Rectal smooth muscle tissue (tissue), 1 donor: ENCODE measurements around the gene MACROD2.

ENCODE experiments used
- H3K27ac ChIP-seq: one replicate; pipeline ENCODE4 v1.7.0; 2013; ENCODE audit warnings: low read depth, low read length, inconsistent platforms
- H3K27me3 ChIP-seq: one replicate; pipeline ENCODE4 v1.7.0; 2013; ENCODE audit warnings: low read length; ENCODE audit not compliant: control insufficient read depth, insufficient read depth
- H3K36me3 ChIP-seq: one replicate; pipeline ENCODE4 v1.7.0; 2013; ENCODE audit warnings: low read length; ENCODE audit not compliant: control insufficient read depth, insufficient read depth
- H3K4me1 ChIP-seq: one replicate; pipeline ENCODE4 v1.7.0; 2013; ENCODE audit warnings: low read length; ENCODE audit not compliant: control insufficient read depth, insufficient read depth
- H3K4me3 ChIP-seq: one replicate; pipeline ENCODE4 v1.7.0; 2013; ENCODE audit warnings: low read length
- H3K9ac ChIP-seq: one replicate; pipeline ENCODE4 v1.7.0; 2013; ENCODE audit warnings: low read length

MACROD2 gene

DNA sequence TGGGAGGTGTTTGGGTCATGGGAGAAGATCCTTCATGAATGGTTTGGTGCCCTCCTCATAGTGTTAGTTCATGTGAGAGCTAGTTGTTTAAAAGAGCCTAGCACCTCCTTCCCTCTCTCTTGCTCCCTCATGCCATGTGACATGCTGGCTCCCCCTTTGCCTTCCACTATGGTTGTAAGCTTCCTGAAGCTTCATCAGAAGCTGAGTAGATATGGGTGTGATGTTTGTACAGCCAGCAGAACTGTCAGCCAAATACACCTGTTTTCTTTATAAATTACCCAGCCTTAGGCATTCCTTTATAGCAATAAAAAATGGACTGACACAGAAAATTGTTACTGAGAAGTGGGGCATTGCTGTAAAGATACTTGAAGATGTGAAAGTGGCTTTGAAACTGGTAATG is 1073.2 kb downstream of the MACROD2 start:
- H3K27me3 ChIP-seq: no peaks in the 10 kb centered on the region
- H3K9ac ChIP-seq: no peak overlapping the region
- no peak overlapping the region for H3K27ac ChIP-seq
- H3K4me1 ChIP-seq: no peaks in the 10 kb centered on the region
- H3K36me3 ChIP-seq: no peaks in the 10 kb centered on the region
- no peak overlapping the region for H3K4me3 ChIP-seq

DNA sequence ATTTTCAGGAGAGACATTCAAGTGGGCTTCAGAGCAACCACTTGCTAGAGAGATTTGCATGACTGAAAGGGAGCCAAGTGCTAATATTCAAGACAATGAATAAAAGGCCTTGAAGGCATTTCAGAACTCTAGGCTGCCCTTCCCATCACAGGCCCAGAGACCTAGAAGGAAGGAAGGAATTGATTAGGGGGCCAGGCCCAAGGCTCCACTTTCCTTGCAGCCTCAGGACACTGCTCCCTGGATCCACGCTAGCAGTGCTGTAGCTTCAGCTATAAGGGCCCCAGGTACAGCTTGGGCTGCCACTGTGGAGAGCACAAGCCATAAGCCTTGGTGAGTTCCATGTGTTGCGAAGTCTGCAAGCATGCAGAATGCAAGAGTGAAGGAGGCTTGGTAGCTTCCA is 1074.0 kb downstream of the MACROD2 start:
- Histone ChIP-seq H3K27ac (no peak overlapping the region), H3K27me3 (no peaks in the 10 kb centered on the region), H3K4me1 (no peaks in the 10 kb centered on the region), H3K4me3 (no peak overlapping the region), H3K36me3 (no peaks in the 10 kb centered on the region), H3K9ac (no peak overlapping the region)

DNA sequence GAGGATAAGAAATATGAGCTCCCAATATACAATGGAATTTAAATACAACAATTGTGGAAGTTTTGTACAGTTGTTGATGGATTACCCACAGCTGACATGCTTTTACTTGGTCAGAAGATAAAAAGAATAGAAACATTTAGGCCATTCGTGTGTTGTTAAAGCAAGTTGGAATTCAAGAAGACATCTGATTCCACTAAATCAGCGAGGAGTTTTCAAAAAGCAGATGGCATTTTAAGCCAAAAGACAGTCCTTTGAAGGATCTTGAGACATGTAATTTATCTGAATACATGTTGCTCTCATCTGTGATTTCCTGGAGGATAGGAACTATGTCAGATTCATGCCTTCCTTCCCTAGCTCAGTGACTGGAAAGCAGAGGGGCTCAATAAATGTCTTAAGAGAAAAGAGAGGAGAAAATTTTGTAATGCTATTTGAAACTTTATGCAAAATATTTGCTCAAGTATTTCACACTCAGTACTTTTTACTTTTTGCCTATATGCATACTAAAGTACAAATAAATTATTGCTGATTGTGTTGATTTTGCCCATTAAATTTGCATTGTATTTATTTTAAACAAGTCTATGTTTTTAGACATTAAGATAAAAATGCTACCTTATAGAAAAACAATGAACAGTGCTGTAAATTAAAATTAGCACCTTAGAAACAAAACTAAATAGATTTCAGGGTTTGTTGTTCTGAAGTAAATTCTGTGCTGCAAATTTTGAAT is 1075.9 kb downstream of the MACROD2 start:
- Histone ChIP-seq H3K9ac (no peak overlapping the region), H3K36me3 (no peaks in the 10 kb centered on the region), H3K4me1 (no peaks in the 10 kb centered on the region), H3K27ac (no peak overlapping the region), H3K4me3 (no peak overlapping the region), H3K27me3 (no peaks in the 10 kb centered on the region)

DNA sequence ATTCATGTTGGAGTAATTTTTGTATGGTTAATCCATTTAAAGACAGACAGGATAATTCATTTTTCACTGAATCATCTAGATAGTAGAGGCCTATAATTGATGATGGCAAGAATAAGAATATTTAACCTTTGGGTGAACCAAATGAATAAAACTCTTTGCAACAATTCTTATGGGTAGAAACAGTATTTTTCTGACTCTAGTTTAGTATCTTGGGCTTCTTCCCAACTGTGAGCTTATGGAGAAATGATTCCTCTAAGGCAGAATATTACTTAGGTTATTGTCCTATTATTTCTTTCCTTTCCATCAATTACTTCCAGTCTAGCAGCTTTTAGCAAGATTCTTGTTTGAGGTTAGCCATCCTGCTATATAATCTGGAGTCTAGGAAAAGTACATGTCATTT is 1077.0 kb downstream of the MACROD2 start:
- H3K9ac ChIP-seq: no peak overlapping the region
- no peaks in the 10 kb centered on the region for H3K4me1 ChIP-seq
- H3K27me3 ChIP-seq: no peaks in the 10 kb centered on the region
- H3K36me3 ChIP-seq: no peaks in the 10 kb centered on the region
- H3K27ac ChIP-seq: no peak overlapping the region
- no peak overlapping the region for H3K4me3 ChIP-seq

DNA sequence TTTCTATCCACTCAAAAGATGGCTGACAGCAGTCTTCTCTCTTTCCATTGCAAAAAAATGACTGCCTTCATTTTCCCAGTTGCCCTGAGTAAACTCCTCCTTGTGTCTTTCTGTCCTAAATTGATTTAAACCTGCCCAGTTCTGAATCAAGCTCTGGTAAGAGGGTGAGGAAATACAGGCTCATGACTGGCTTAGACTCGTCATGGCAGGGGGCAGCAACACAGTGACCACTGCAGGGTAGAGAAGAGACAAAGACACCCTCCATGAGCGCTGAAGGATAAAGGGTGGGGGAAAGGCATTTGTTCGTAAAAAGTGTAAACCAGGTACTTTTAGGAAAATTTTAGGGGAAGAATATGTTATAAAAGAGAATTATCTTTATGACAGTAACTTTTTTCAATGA is 1080.3 kb downstream of the MACROD2 start:
- no peak overlapping the region for H3K4me3 ChIP-seq

DNA sequence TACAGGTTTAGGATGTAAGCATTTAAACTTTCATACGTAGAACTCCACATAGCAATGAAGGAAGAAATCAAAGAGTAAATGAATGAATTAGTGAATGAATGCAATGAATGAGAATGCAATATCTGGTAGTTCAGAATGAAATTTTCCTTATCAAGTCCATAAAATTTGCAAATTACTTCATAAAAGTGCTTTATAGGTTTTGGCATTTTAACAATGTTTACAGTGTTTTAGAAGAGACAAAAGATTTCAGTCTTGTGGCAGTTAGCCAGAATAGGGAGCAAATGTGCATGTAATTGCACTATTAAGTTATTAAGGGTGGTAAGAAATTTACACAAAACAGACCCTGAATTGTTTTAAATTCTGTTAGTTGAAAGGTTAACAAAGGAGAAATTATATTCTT is 1081.5 kb downstream of the MACROD2 start:
- Histone ChIP-seq H3K27me3 (no peaks in the 10 kb centered on the region), H3K9ac (no peak overlapping the region), H3K4me1 (no peaks in the 10 kb centered on the region), H3K27ac (no peak overlapping the region), H3K4me3 (no peak overlapping the region), H3K36me3 (no peaks in the 10 kb centered on the region)

More for the DNA sequence above, 1080.3 kb downstream of the MACROD2 start:
- Histone ChIP-seq H3K9ac (no peak overlapping the region), H3K36me3 (no peaks in the 10 kb centered on the region), H3K27me3 (no peaks in the 10 kb centered on the region), H3K27ac (no peak overlapping the region), H3K4me1 (no peaks in the 10 kb centered on the region)

DNA sequence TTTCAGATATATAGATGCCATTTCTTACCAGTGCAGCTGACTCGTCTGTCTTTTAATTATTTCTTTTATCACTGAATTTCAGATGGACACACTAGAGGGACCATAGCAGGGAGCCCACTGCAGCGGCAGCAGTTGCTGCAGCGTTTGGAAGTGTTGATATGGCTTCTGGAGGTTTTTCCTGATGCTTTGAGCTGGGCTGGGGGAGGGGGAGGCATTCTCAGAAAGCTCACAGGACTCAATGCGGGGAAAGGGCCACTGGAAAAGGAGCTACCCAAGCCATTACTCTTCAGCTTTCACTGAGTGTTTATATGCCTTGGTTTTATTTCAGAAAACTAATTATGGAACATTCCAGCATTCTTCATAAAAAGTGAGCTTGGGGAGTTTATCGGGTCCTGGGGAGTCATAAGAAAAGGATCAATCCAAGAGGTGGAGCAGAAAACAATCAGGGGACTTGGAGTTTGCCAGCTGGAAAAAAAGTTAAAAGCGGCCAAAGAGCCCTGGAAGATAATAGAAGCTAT is 1082.5 kb downstream of the MACROD2 start:
- no peaks in the 10 kb centered on the region for H3K36me3 ChIP-seq
- H3K27ac ChIP-seq: no peak overlapping the region
- H3K4me3 ChIP-seq: no peak overlapping the region
- H3K9ac ChIP-seq: no peak overlapping the region
- H3K27me3 ChIP-seq: no peaks in the 10 kb centered on the region
- no peaks in the 10 kb centered on the region for H3K4me1 ChIP-seq

DNA sequence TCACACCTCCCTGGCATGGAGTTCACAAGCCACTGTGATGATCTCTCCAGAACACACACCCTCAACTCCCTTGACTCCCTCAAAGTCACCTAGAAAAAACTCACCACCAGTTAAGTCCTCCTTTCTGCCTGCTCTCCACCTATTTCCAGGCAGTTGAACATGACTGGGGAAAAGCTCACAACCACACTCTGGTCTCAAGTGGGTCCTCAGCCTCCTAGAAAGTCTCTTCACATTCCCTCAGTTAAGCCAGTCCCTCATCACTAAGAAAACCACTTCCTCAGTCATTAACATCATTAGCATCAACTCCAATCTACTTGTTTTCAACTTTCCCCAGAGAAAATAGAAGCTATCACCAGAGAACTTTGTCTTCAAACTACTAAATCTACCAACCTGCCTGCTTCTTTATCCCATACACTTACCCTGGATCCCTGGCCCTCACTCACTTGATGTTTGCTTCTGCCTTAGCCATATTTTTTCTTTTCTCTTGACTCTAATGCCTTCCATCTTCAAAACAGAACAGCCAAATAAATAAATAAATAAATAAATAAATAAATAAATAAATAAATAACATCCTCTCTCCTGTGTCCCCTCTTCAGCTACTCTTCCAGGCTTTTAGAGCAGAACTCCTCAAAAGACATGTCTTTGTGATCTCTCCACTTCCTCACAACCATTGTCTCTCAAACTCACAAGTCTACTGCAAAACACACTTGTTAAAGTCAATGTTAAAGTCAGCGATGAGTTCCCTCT is 1084.5 kb downstream of the MACROD2 start:
- Histone ChIP-seq H3K4me3 (no peak overlapping the region), H3K4me1 (no peaks in the 10 kb centered on the region), H3K9ac (no peak overlapping the region), H3K27me3 (no peaks in the 10 kb centered on the region), H3K27ac (no peak overlapping the region), H3K36me3 (no peaks in the 10 kb centered on the region)

DNA sequence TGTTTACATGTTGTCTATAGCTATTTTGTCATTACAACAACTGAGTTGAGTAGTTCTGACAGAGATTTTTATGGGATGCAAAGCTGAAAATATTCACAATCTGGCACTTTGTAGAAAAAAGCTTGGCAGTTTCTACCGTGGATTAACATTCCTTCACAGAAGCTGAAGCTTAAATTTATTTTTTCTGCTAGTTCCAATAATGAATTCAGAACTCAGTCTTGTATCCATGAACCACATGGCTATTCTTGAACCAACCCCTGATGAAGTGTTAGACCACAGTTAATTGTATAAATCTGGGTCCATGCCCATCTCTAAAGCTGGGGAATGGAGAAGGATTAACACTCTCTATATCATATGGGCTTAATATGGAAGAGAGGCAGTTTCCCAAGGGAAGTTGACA is 1085.9 kb downstream of the MACROD2 start:
- Histone ChIP-seq H3K4me3 (no peak overlapping the region), H3K27ac (no peak overlapping the region), H3K27me3 (no peaks in the 10 kb centered on the region), H3K9ac (no peak overlapping the region), H3K4me1 (no peaks in the 10 kb centered on the region), H3K36me3 (no peaks in the 10 kb centered on the region)

DNA sequence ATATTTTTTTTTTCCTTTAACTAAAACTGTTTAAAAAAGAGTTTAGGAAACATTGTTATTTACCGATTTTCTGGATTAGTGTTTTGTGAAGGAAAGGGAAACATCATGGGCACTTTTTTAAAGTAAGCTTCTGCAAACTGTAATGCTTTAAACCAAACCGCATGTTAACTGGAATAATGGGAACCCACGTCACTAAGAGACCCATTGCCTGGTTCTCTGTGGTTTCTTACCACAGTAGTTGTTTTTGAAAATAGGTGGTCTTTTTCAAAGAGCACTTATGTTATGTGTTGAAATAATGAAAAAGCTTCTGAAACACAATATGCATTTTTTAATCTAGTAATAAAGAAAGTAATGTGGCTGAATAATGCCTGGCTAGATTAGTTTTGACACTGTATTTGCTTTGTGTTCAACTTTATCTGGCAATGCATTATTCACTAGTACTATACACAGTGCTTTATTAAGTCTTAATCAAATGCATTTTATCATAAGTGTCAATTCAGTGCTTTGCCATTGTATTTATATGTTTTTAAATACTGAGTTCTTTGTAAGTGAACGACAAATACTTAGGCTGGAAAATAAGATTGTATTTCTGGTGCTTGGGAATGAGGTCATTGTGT is 1096.2 kb downstream of the MACROD2 start:
- Histone ChIP-seq H3K4me3 (no peak overlapping the region), H3K36me3 (no peaks in the 10 kb centered on the region), H3K4me1 (no peaks in the 10 kb centered on the region), H3K9ac (no peak overlapping the region), H3K27ac (no peak overlapping the region), H3K27me3 (no peaks in the 10 kb centered on the region)

DNA sequence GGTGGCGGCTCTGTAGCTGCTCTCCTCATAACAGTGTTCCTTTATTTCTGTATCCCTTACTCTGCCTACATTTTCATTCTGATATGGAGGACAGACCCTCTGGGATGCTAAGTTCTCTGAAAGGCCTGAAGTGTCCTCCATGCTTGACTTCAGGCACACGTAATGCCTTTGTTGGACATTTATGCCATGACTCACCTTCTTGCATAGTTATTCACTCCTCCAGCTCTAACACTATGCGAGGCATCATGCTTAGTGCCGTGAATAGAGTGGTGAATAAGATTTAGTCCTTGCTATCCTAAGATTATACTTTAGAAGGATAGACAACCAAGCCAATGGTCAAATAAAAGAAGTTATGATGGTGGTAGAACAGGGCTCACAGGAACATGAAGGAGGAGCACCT is 1103.0 kb downstream of the MACROD2 start:
- Histone ChIP-seq H3K27ac (no peak overlapping the region), H3K27me3 (no peaks in the 10 kb centered on the region), H3K9ac (no peak overlapping the region), H3K4me3 (no peak overlapping the region), H3K4me1 (no peaks in the 10 kb centered on the region), H3K36me3 (no peaks in the 10 kb centered on the region)

DNA sequence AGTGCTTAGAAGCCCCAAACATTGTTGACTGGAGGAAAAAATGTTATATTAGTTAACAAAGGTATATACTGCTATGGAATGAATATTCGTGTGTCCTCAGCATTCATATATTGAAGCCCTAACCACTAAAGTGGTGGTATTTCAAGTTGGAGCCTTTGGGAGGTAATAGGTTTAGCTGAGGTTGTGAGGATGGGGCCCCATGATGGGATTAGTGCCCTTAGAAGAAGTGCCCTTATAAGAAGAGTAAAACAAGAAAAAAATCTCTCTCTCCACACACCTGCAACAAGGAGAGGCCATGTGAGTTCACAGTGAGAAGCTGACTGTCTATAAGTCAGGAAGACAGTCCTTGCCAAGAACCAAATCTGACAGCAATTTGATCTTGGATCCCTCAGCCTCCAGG is 1103.8 kb downstream of the MACROD2 start:
- Histone ChIP-seq H3K4me3 (no peak overlapping the region), H3K4me1 (no peaks in the 10 kb centered on the region), H3K27ac (no peak overlapping the region), H3K9ac (no peak overlapping the region), H3K36me3 (no peaks in the 10 kb centered on the region), H3K27me3 (no peaks in the 10 kb centered on the region)
